Activated CD4-positive, alpha-beta T cell treated with anti-CD3 and anti-CD28 coated beads, Interleukin-2, amount 50 U/mL, for 1 hour (primary cell): Measurements from ENCODE around the gene RTN4.

Experiments
- DNase-seq: peaks from one replicate; pipeline ENCODE4 v3.0.0-alpha.2; 2020

Gene RTN4

GRCh38 chr2:55035716-55036115, 14.5 kb downstream of the RTN4 start:
- DNase-seq: no peak

- no peak for DNase-seq
Observed at GRCh38 chr2:55033921-55034320, 16.3 kb downstream of the RTN4 start.

- DNase-seq: no peak
Observed at GRCh38 chr2:55033076-55033742, 17.0 kb downstream of the RTN4 start.

- DNase-seq: no peak
Observed at GRCh38 chr2:55031505-55031904, 18.7 kb downstream of the RTN4 start.

GRCh38 chr2:55030766-55031165, 19.5 kb downstream of the RTN4 start:
- no peak for DNase-seq

- DNase-seq: no peak
Observed at GRCh38 chr2:55029098-55029497, 21.2 kb downstream of the RTN4 start.

- no peak for DNase-seq
Observed at GRCh38 chr2:55027226-55027625, 23.0 kb downstream of the RTN4 start.

- no peak for DNase-seq
Observed at GRCh38 chr2:55026202-55026601, 24.0 kb downstream of the RTN4 start.

GRCh38 chr2:55025627-55026026, 24.6 kb downstream of the RTN4 start:
- no peak for DNase-seq

GRCh38 chr2:55025082-55025481, 25.2 kb downstream of the RTN4 start:
- DNase-seq: no peak

GRCh38 chr2:55022476-55022875, 27.8 kb downstream of the RTN4 start:
- no peak for DNase-seq

- DNase-seq: no peak
Observed at GRCh38 chr2:55019526-55020258, 30.6 kb downstream of the RTN4 start.

- no peak for DNase-seq
Observed at GRCh38 chr2:55018619-55019018, 31.6 kb downstream of the RTN4 start.

- DNase-seq: no peak
Observed at GRCh38 chr2:55017880-55018279, 32.4 kb downstream of the RTN4 start.

GRCh38 chr2:55017428-55017827, 32.8 kb downstream of the RTN4 start:
- no peak for DNase-seq

- peak; percentile 24 for DNase-seq
Observed at GRCh38 chr2:55014962-55015939, 35.0 kb downstream of the RTN4 start.

- DNase-seq: no peak
Observed at GRCh38 chr2:55013936-55014335, 36.3 kb downstream of the RTN4 start.

- no peak for DNase-seq
Observed at GRCh38 chr2:55012672-55013484, 37.4 kb downstream of the RTN4 start.

- DNase-seq: no peak
Observed at GRCh38 chr2:55011831-55012671, 38.2 kb downstream of the RTN4 start.

GRCh38 chr2:55010915-55011314, 39.3 kb downstream of the RTN4 start:
- no peak for DNase-seq

- DNase-seq: peak; percentile 48
Observed at GRCh38 chr2:55010149-55010591, 40.1 kb downstream of the RTN4 start.
